OCI-LY3 (cell line): ENCODE data around the gene TTC22.

Experiments used
- H2AFZ ChIP-seq: fragments of 200-600, 300-600 bp; shearing (Covaris generic); 2 replicates; pipeline ENCODE4 v1.6.0; 2014; ENCODE audit warnings: antibody characterized with exemption, low read depth, low read length
- H3K27ac ChIP-seq: fragments of 200-600, 300-600 bp; sonication (generic); 2 replicates; pipeline ENCODE4 v1.5.1; 2014; ENCODE audit warnings: mild to moderate bottlenecking, low read length, moderate library complexity, mixed read lengths
- H3K27me3 ChIP-seq: fragments of 200-600, 300-600 bp; sonication (generic); 2 replicates; pipeline ENCODE4 v1.6.1; 2014; ENCODE audit warnings: low read depth, low read length, mixed read lengths
- H3K36me3 ChIP-seq: fragments of 200-600, 300-600 bp; sonication (generic); replicated peaks from 2 replicates; pipeline ENCODE3; 2014; ENCODE audit warnings: low read depth, low read length, mixed read lengths
- H3K4me1 ChIP-seq: fragments of 300-600, 200-600 bp; sonication (generic); 2 replicates; pipeline ENCODE4 v1.6.1; 2014; ENCODE audit warnings: low read length, mixed read lengths
- H3K4me2 ChIP-seq: fragments of 200-600, 300-600 bp; sonication (generic); 2 replicates; pipeline ENCODE4 v1.6.1; 2014; ENCODE audit warnings: low read length, mixed read lengths
- H3K4me3 ChIP-seq: fragments of 300-600, 200-600 bp; sonication (generic); 2 replicates; pipeline ENCODE4 v1.5.1; 2014; ENCODE audit warnings: antibody characterized with exemption, mild to moderate bottlenecking, low read length, moderate library complexity
- H3K79me2 ChIP-seq: fragments of 300-600, 200-600 bp; shearing (Covaris generic); 2 replicates; pipeline ENCODE4 v1.6.1; 2014; ENCODE audit warnings: mild to moderate bottlenecking, low read length, mixed read lengths
- H3K9ac ChIP-seq: fragments of 300-600, 200-600 bp; shearing (Covaris generic); 2 replicates; pipeline ENCODE4 v1.6.0; 2014; ENCODE audit warnings: mild to moderate bottlenecking, low read length, moderate library complexity
- H3K9me3 ChIP-seq: fragments of 200-600, 300-600 bp; shearing (Covaris generic); 2 replicates; pipeline ENCODE4 v1.6.1; 2014; ENCODE audit warnings: low read length, mixed read lengths; ENCODE audit not compliant: insufficient read depth
- H4K20me1 ChIP-seq: fragments of 200-600, 300-600 bp; sonication (generic); 2 replicates; pipeline ENCODE4 v1.6.1; 2016; ENCODE audit warnings: low read length, mixed read lengths; ENCODE audit not compliant: insufficient read depth
- EZH2phosphoT487 ChIP-seq: fragments of 200-600 bp; shearing (Covaris generic); IDR thresholded peaks from 2 replicates; pipeline ENCODE4 v1.6.1; 2018; ENCODE audit warnings: antibody characterized with exemption, mixed run types, low read depth
- TF ChIP-seq, protein P1 (sequence below): fragments of 200-600, 300-600 bp; sonication (generic); IDR thresholded peaks from 2 replicates; pipeline ENCODE4 v1.5.1; 2014; ENCODE audit warnings: antibody characterized with exemption, low read length, low read depth

Gene TTC22

DNA sequence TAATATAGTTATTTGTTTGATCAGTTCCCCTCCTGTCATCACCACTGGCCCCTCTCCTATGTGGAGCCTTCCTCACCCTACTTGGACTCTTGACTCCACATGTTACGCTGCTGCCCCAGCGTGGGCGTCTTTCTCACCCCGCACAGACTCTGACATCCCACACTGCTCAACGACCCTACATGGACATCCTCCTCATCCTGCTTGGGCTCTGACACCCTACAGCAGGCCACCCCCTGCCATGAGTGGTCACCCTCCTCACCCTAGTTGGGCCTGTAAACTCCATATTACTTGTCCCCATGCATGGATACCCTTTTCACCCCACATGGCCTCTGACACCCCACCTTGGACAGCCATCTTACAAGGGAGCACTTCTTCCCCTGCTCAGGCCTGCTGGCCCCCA is 64.4 kb downstream of the TTC22 start:
- H2AFZ ChIP-seq, result no peak overlapping the region
- no peak overlapping the region for H3K27ac ChIP-seq
- no peaks in the 10 kb centered on the region for H4K20me1 ChIP-seq
- TF ChIP-seq, protein P1, sequence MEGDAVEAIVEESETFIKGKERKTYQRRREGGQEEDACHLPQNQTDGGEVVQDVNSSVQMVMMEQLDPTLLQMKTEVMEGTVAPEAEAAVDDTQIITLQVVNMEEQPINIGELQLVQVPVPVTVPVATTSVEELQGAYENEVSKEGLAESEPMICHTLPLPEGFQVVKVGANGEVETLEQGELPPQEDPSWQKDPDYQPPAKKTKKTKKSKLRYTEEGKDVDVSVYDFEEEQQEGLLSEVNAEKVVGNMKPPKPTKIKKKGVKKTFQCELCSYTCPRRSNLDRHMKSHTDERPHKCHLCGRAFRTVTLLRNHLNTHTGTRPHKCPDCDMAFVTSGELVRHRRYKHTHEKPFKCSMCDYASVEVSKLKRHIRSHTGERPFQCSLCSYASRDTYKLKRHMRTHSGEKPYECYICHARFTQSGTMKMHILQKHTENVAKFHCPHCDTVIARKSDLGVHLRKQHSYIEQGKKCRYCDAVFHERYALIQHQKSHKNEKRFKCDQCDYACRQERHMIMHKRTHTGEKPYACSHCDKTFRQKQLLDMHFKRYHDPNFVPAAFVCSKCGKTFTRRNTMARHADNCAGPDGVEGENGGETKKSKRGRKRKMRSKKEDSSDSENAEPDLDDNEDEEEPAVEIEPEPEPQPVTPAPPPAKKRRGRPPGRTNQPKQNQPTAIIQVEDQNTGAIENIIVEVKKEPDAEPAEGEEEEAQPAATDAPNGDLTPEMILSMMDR, result no peak
- no peak for TF ChIP-seq EZH2phosphoT487
- H3K9me3 ChIP-seq, result no peaks in the 10 kb centered on the region
- no peaks in the 10 kb centered on the region for H3K4me1 ChIP-seq
- H3K27me3 ChIP-seq, result no peaks in the 10 kb centered on the region
- H3K9ac ChIP-seq, result no peak overlapping the region
- H3K79me2 ChIP-seq, result no peaks in the 10 kb centered on the region
- no peak overlapping the region for H3K4me2 ChIP-seq
- peaks cover 10% of the 10 kb centered on the region for H3K36me3 ChIP-seq
- H3K4me3 ChIP-seq, result no peak overlapping the region
